Measurements from ENCODE around the gene PRDM16. TPM values are rescaled to one million over a fixed set of nuclear protein-coding genes. Genes with fewer than 3 reads are reported as not detected.

Gene PRDM16
- total RNA-seq, 1 donor from 2014 or later, result 0.13 TPM

DNA sequence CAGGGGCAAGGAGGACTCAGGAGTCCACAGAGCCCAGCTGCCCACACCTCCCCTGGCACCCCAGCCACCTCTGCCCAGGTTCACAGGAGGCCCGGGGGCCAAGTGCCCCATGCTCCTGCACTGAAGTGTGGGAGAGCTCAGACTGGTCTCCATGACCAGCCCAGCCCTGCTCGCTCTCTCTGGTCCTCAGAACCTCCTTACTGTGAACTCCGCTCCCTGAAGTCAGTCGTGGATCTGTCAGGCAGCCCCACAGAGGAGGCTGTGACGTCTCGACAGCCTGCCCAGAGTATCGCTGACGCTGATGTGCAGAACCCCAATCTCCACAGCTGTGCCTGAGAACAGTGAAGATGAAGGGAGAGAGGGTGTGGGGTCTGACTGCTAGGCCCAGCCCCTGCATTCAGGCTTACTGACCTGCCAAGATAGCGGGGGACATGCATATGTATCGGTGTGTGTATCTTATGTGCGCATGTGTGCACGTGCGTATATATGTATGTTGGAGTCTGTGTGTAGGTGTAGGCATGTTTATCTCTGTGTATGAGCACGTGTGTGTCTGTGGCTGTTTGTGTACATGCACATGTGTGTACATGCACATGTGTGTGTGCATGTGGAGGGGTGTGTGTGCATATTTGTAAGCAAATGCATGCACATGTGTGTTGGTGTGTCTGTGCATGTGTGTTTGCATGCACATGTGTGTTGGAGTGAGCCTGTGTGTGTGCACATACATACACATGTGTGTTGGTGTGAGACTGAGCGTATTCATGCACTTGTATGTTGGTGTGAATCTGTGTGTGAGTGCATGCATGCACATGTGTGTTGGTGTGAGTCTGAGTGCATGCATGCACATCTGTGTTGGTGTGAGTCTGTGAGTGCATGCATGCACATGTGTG, 267.0 kb downstream of the PRDM16 start:
- DNase-seq (ENCODE audit: low read depth, low spot score), result no peak

DNA sequence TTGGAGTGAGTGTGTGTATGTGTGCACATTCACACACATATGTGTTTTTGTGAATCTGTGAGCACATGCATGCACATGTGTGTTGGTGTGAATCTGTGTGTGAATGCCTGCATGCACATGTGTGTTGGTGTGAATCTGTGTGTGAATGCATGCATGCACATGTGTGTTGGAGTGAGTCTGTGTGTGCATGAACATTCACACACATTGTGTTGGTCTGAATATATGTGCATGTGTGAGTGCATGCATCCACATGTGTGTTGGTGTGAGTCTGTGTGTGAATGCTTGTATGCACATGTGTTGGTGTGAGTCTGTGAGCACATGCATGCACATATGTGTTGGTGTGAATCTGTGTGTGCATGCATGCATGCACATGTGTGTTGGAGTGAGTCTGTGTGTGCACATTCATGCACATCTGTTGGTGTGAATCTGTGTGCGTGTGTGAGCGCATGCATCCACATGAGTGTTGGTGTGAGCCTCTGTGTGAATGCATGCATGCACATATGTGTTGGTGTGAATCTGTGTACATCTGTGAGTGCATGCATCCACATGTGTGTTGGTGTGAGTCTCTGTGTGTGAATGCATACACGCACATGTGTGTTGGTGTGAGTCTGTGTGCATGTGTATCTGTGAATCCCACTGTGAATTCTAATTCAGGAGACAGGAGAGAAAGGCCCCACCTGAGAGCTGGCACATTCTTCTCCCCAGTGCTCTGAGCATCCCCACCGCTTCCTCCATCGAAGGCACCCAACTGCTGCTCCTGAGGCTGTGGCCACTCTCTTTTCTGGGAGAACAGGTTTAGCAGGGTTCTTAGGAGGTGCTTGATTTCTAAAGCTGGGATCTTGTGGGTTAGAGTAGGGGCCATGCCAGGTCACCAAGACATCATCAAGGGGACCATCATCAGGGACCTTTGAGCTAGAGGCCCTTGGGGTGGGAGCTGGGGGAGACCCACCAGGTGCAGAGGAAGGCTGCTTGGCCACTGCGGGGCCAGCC, 267.9 kb downstream of the PRDM16 start:
- no peak for DNase-seq (ENCODE audit: low read depth, low spot score)

GRCh38 chr1:3337798-3338724, 269.1 kb downstream of the PRDM16 start:
- no peak for DNase-seq (ENCODE audit: low read depth, low spot score)

GRCh38 chr1:3338725-3339070, 269.7 kb downstream of the PRDM16 start:
- DNase-seq (ENCODE audit: low read depth, low spot score), result no peak

- no peak for DNase-seq (ENCODE audit: low read depth, low spot score)
Observed at GRCh38 chr1:3339856-3340255, 270.9 kb downstream of the PRDM16 start.

GRCh38 chr1:3340548-3341235, 271.7 kb downstream of the PRDM16 start:
- no peak for DNase-seq (ENCODE audit: low read depth, low spot score)

DNA sequence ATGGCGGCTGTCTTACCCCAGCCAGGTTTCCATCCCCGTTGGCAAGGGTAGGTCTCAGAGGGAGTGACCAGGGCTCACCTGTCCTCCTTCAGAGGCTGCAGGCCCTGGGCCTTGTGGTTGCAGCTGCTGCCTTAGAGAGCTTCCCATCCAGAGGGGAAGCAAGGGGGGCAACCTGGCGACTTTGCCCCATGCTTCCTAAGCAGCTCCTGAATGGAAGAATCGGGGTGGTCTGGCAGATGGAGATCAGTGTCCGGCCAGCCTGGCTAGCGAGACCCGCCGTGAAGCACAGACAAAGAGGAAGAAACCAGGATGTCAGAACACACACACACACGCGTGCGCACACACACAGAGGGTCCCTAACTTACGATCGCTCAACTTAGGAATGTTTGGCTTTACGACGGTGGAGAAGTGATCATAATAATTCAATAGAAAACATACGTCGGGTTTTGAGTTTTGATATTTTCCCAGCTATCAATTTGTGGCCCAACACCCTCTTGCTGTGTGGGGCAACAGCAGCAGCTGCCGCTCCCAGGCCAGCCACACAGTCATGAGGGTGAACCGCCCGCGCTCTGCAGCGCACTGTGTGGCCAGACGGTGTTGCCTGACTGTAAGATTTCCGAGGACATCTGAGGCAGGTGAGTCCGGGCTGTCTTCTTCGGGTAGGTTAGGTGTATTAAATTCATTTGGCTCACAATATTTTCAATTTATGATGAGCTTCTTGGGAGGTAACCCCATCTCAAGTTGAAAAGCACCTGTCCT, 272.4 kb downstream of the PRDM16 start:
- no peak for DNase-seq (ENCODE audit: low read depth, low spot score)

DNA sequence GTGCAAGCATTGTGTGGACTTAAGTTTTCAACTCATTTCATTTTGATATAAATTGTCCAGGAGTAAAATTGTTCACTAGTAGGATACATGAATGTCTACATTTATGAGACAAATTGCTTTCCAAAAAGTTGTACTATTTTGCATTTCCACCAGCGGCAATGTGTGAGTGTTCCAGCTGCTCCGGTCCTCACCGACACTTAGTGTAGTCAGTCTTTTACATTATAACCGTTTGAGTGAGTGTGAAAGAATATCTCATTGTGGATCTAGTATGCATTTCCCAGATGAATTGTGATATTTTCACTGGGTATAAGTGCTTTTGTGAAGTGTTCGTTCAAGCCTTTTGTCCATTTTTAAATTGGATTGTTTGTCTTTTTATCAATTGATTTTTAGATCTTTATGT, 274.0 kb downstream of the PRDM16 start:
- DNase-seq (ENCODE audit: low read depth, low spot score), result no peak

DNA sequence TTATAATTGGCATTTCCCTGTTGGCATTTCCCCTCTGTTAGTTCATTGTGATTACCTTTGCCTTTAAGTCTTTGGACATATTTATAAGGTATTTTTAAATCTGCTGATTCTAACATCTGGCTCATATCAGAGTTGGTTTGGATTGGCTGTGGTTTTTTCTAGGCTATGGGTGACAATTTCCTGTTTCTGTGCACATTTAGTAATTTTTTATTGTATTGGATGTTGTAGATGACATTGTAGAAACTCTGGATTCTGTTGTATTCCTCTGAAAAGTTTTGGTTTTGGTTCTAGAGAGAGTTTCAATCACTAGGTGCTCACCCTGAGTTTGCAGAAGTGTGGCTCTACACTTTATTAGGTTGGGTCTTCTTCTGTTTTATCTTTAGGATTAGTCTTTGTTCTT, 275.4 kb downstream of the PRDM16 start:
- DNase-seq (ENCODE audit: low read depth, low spot score), result no peak

GRCh38 chr1:3345792-3346191, 276.8 kb downstream of the PRDM16 start:
- DNase-seq (ENCODE audit: low read depth, low spot score), result no peak

DNA sequence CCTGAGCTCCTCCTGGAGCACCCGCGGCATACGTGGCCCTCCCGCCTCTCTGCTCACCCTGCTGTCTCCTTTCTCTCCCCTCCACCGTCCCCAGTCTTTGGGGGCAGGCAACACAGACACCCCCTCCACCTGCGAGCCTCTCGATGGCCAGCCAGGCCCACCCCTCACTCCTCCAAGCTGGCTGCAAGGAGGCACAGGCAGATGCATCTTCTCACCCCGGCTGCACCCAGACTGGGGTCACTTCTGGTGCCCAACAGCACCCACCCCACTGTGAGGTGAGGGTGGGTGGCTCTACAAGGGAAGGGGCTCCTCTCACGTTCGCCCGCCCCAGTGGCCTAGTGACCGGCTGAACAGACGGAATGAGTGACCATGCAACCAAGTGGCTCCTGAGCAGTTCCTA, 277.5 kb downstream of the PRDM16 start:
- DNase-seq (ENCODE audit: low read depth, low spot score), result no peak

DNA sequence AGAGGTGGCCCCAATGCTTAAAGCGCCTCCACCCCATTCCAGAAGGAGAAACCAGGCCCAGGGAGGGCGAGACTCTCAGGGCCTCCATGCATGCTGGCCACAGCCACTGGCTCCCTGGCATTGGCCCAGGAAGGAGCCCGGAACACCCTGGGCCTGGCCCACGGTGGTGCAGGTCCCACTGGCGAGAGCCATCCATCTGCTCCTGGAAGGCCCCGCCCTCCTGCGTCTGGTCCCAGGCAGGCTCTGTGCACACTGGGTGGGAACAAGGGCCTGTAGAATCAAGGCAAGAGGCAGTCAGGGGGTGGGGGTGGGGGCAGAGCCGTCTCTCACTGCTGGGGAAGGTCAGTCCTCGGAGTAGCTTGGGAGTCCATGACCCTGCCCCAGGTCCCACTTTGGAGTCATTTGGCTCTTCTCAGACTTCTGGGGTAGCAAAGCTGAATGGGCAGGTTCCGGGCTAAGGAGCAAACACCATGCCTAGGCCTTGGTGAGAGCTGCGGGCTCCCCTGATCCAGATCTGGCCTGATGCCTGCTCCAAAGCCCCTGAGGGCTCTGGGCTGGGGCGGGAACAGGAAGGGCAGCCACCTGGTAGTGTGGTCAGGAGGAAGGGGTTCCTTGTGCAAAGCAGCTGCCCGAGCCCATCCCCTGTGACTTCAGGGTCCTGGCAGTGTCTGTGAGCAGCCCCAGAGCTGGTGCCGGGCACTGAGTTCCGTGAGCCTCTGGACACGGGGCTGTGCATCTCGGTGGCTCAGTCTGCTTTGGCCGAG, 278.4 kb downstream of the PRDM16 start:
- no peak for DNase-seq (ENCODE audit: low read depth, low spot score)

- DNase-seq (ENCODE audit: low read depth, low spot score), result no peak
Observed at GRCh38 chr1:3348196-3348865, 279.3 kb downstream of the PRDM16 start.

DNA sequence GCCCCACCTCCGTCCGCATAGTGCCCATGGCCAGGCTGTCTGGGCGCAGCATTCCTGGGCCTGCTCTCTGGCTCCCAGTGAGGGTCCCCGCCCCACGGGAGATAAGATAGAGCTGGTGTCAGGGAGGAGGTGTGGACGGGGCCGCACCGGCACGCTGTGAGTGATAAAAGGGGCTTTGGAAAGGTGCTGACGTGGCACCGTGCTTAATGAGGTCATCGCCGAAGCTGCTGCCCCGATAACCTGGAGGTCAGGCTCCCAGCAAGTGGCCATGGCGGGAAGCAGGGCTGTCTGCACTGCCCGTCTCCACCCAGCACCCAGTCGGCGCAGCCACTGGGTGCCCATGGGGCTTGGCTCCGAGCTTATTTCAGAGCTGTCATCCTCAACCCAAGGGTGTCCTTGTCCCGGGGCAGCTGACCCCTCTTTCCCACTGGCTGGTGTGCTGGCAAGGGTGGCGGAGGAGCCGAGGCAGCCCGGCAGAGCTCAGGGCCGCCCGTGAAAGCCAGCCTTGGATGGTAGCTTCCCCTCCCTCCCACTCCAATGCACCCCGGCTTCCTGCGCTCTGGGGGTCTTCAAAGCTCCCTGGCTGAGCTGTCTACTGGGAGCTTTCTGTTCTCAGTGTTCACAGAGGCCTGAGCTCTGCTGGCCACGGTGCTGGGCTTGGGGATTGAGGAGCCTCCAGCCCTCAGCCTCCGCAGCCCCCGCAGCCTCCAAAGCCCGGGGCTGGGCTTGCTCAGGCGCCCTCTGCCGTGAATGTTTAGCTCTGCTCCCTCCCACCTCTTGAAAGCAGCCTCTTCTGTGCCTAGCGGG, 280.4 kb downstream of the PRDM16 start:
- DNase-seq (ENCODE audit: low read depth, low spot score), result no peak

GRCh38 chr1:3349968-3350299, 280.9 kb downstream of the PRDM16 start:
- DNase-seq (ENCODE audit: low read depth, low spot score), result no peak

GRCh38 chr1:3350506-3351261, 281.7 kb downstream of the PRDM16 start:
- DNase-seq (ENCODE audit: low read depth, low spot score), result no peak
